GM21526 (cell line): ENCODE data around the gene IRF9.

Source experiments
- ATAC-seq: cut with Tn5 transposase; IDR thresholded peaks from one replicate; pipeline ENCODE4 v1.9.1; 2021; ENCODE audit warnings: moderate library complexity; ENCODE audit not compliant: unreplicated experiment, low FRiP score

The IRF9 gene

GRCh38 chr14:24131549-24131966 lies 29.5 kb upstream of the IRF9 start:
- ATAC-seq: no peak

- ATAC-seq: no peak
These were observed 28.9 kb upstream of the IRF9 start for GRCh38 chr14:24132061-24132685.

- no peak for ATAC-seq
These were observed 28.1 kb upstream of the IRF9 start for GRCh38 chr14:24132976-24133375.

- no peak for ATAC-seq
These were observed 27.3 kb upstream of the IRF9 start for GRCh38 chr14:24133735-24134134.

GRCh38 chr14:24135584-24135833 lies 25.6 kb upstream of the IRF9 start:
- peak; percentile 4 for ATAC-seq

GRCh38 chr14:24135834-24136683 lies 25.0 kb upstream of the IRF9 start, which contains the start of gene PSME1:
Gene PSME1 (plus strand): TSS chr14:24136194. CDS start chr14:24136263, 69 bp downstream.
- ATAC-seq: peak; percentile 71

- no peak for ATAC-seq
These were observed 24.2 kb upstream of the IRF9 start for GRCh38 chr14:24136684-24137528.

GRCh38 chr14:24137529-24138395 lies 23.3 kb upstream of the IRF9 start:
- ATAC-seq: no peak

- ATAC-seq: no peak
These were observed 22.4 kb upstream of the IRF9 start for GRCh38 chr14:24138396-24139271.

- ATAC-seq: no peak
These were observed 21.7 kb upstream of the IRF9 start for GRCh38 chr14:24139272-24139934.

GRCh38 chr14:24141097-24141880 lies 19.8 kb upstream of the IRF9 start, which contains the start of gene EMC9:
Gene EMC9 (minus strand): TSS chr14:24141591. CDS start chr14:24141304, 287 bp downstream.
- ATAC-seq: peak; percentile 68

GRCh38 chr14:24143511-24143910 lies 17.6 kb upstream of the IRF9 start:
- no peak for ATAC-seq

GRCh38 chr14:24144451-24144850 lies 16.6 kb upstream of the IRF9 start:
- ATAC-seq: no peak

- ATAC-seq: no peak
These were observed 15.8 kb upstream of the IRF9 start for GRCh38 chr14:24145219-24145618.

GRCh38 chr14:24145690-24146452 lies 15.2 kb upstream of the IRF9 start:
- no peak for ATAC-seq

GRCh38 chr14:24146453-24146977 lies 14.6 kb upstream of the IRF9 start, which contains the start of gene PSME2:
Gene PSME2 (minus strand): TSS chr14:24146610. CDS start chr14:24146581, 29 bp downstream.
- ATAC-seq: peak; percentile 44
